GM12878 (cell line): ENCODE results near the gene ARL10.

ENCODE experiments used
- ATF7 ChIP-seq: fragments of 450-650 bp; IDR thresholded peaks from 2 replicates; pipeline ENCODE4 v1.6.1; 2016; ENCODE audit warnings: low read depth, mild to moderate bottlenecking
- BCLAF1 ChIP-seq: fragments of 450-650 bp; IDR thresholded peaks from 2 replicates; pipeline ENCODE4 v1.6.1; 2017; ENCODE audit warnings: antibody characterized with exemption, mild to moderate bottlenecking, moderate library complexity
- CTCF ChIP-seq, 3 experiments: IDR thresholded peaks in 2 of 3; conservative IDR thresholded peaks in 1 of 3; 2 replicates each; pipeline ENCODE4 v1.5.1; 2011; ENCODE audit warnings: low read depth in 3 of 3, low read length in 3 of 3, mild to moderate bottlenecking in 3 of 3, control low read depth in 2 of 3, moderate library complexity in 2 of 3, inconsistent platforms in 1 of 3, mixed read lengths in 1 of 3; ENCODE audit not compliant: control insufficient read depth in 2 of 3, insufficient read depth in 1 of 3; ENCODE audit errors: extremely low read depth in 1 of 3
- EZH2 ChIP-seq: IDR thresholded peaks from 2 replicates; pipeline ENCODE4 v1.6.1; 2012; ENCODE audit warnings: low read depth, mild to moderate bottlenecking, control low read depth, inconsistent platforms, low read length, borderline replicate concordance; ENCODE audit not compliant: control insufficient read depth
- FOS ChIP-seq: IDR thresholded peaks from 3 replicates; pipeline ENCODE4 v1.6.1; 2011; ENCODE audit warnings: borderline replicate concordance; ENCODE audit not compliant: insufficient read length; ENCODE audit errors: extremely low read depth
- FOXK2 ChIP-seq: fragments of 450-650 bp; IDR thresholded peaks from 2 replicates; pipeline ENCODE4 v1.6.1; 2017; ENCODE audit warnings: mild to moderate bottlenecking, moderate library complexity
- RBBP5 ChIP-seq: fragments of 200-600 bp; sonication (generic); conservative IDR thresholded peaks from 2 replicates; pipeline ENCODE4 v1.6.1; 2016
- RCOR1 ChIP-seq: conservative IDR thresholded peaks from 2 replicates; pipeline ENCODE4 v1.6.1; 2012; ENCODE audit warnings: low read depth, low read length, improper control_type of control experiment
- SPI1 ChIP-seq: IDR thresholded peaks from 2 replicates; pipeline ENCODE4 v1.6.1; 2011; ENCODE audit warnings: low read depth, mild to moderate bottlenecking, low read length, moderate library complexity, borderline replicate concordance; ENCODE audit not compliant: insufficient read depth
- SRF ChIP-seq, 2 experiments: IDR thresholded peaks; 2 replicates each; pipeline ENCODE4 v1.6.1; 2011; ENCODE audit warnings: low read depth in 2 of 2, low read length in 2 of 2, mild to moderate bottlenecking in 1 of 2, moderate library complexity in 1 of 2
- TAF1 ChIP-seq: IDR thresholded peaks from 2 replicates; pipeline ENCODE4 v1.6.1; 2011; ENCODE audit warnings: mild to moderate bottlenecking, low read depth, low read length, borderline replicate concordance
- YY1 ChIP-seq: IDR thresholded peaks from 2 replicates; pipeline ENCODE4 v1.6.1; 2011; ENCODE audit warnings: low read depth, mild to moderate bottlenecking, low read length
- ZNF274 ChIP-seq: IDR thresholded peaks from one replicate; pipeline ENCODE4 v1.8.0; 2011; ENCODE audit not compliant: insufficient read length, insufficient read depth

- TF ChIP-seq TAF1 (no peak), SPI1 (no peak), CTCF (IDR thresholded peaks at IDR 0.05 in 2 of 3, conservative IDR thresholded peaks at IDR 0.05 in 1 of 3; ENCODE audit: control insufficient read depth in 2 of 3, extremely low read depth in 1 of 3, insufficient read depth in 1 of 3, low read depth in 3 of 3, low read length in 3 of 3) (no peak), ATF7 (no peak), ZNF274 (no peak), YY1 (no peak), RCOR1 (no peak), BCLAF1 (no peak), FOXK2 (no peak), SRF (IDR thresholded peaks at IDR 0.05; ENCODE audit: low read depth in 2 of 2, low read length in 2 of 2) (no peak), EZH2 (no peak), RBBP5 (no peak), FOS (no peak)
Measured at GRCh38 chr5:176420086-176420485, 54.8 kb downstream of the ARL10 start.
